Prostate gland (tissue), 2 donors: ENCODE data around the gene PRKD3. TPM values are rescaled to one million over a fixed set of nuclear protein-coding genes. Genes with fewer than 3 reads are reported as not detected.
"Not testable (repeated sequence)": the region's sequence is repeated elsewhere in the genome, so short reads cannot be mapped to it uniquely, and the experiment has no call there.

Source experiments
- DNase-seq: peaks from one replicate; pipeline ENCODE4 v3.0.0-alpha.2; 2019; ENCODE audit warnings: low spot score
- H3K27ac ChIP-seq, 2 donors: fragments of 200-600 bp; sonication (generic); 2 replicates each; pipeline ENCODE4 v1.5.1; 2017 to 2019
- H3K27me3 ChIP-seq: fragments of 200-600 bp; sonication (generic); replicated peaks from 2 replicates; pipeline ENCODE4 v1.5.1; 2019; ENCODE audit not compliant: insufficient read depth
- H3K36me3 ChIP-seq, 2 donors: fragments of 200-600 bp; sonication (generic); 1 replicate in 1 of 2; 2 replicates in 1 of 2; pipeline versions ENCODE4 v1.5.1 to v1.8.1; 2017 to 2019
- H3K4me1 ChIP-seq: fragments of 200-600 bp; sonication (generic); replicated peaks from 2 replicates; pipeline ENCODE4 v1.5.1; 2019
- H3K4me3 ChIP-seq, 2 donors: fragments of 200-600 bp; sonication (generic); 2 replicates each; pipeline ENCODE4 v1.5.1; 2017 to 2019
- H3K9me3 ChIP-seq: fragments of 200-600 bp; sonication (generic); 2 replicates; pipeline ENCODE4 v1.5.1; 2017
- CTCF ChIP-seq, 4 experiments: fragments of 200-600 bp in 2 of 4; fragments of 450-650 bp in 2 of 4; sonication (generic) in 2 of 4; IDR thresholded peaks; 1 replicate in 3 of 4; 2 replicates in 1 of 4; pipeline ENCODE4 v1.5.1; 2016 to 2019; ENCODE audit warnings: antibody characterized with exemption in 4 of 4, mild to moderate bottlenecking in 2 of 4, moderate library complexity in 2 of 4
- POLR2A ChIP-seq: fragments of 450-650 bp; IDR thresholded peaks from one replicate; pipeline ENCODE4 v1.6.1; 2016; ENCODE audit warnings: antibody characterized with exemption, mild to moderate bottlenecking
- POLR2AphosphoS5 ChIP-seq: sonication (generic); formaldehyde crosslinking; IDR thresholded peaks from one replicate; pipeline ENCODE4 v1.6.1; 2017; ENCODE audit warnings: antibody characterized with exemption
- WGBS: methylation state at CpG from one replicate; pipeline ENCODE4 v1.1.5; 2018; 5-methylcytosine and 5-hydroxymethylcytosine counted together
- intact Hi-C: fragments of 100-400 bp; cut with DNase I; formaldehyde crosslinking; loops from one replicate; pipeline ENCODE4 v1.14.2; 2022
- total RNA-seq, 2 donors: library from RNA; depleted of rRNA; stranded (reverse); fragments of >200 nt; gene quantifications; one replicate each; pipeline ENCODE4 v1.1.0, GENCODE V29; 2016

The PRKD3 gene
- total RNA-seq, 2 donors from 2014 or later: 20.3 to 41.4 TPM

- no peak overlapping the region for H3K4me3 ChIP-seq
- intact Hi-C loops: no loop called here
- no peaks in the 10 kb centered on the region for H3K27me3 ChIP-seq
- DNase-seq: no peak
- no peak overlapping the region for H3K27ac ChIP-seq
- TF ChIP-seq POLR2A (no peak), CTCF (IDR thresholded peaks at IDR 0.05) (no peak), POLR2AphosphoS5 (no peak)
- H3K36me3 ChIP-seq: no peaks in the 10 kb centered on the region
- H3K9me3 ChIP-seq: no peaks in the 10 kb centered on the region
- no peaks in the 10 kb centered on the region for H3K4me1 ChIP-seq
These were observed 24.5 kb downstream of the PRKD3 start for GRCh38 chr2:37300146-37300545.

GRCh38 chr2:37297632-37298031 is 27.0 kb downstream of the PRKD3 start:
- H3K27me3 ChIP-seq: no peaks in the 10 kb centered on the region
- no peak overlapping the region for H3K27ac ChIP-seq
- TF ChIP-seq CTCF (IDR thresholded peaks at IDR 0.05) (no peak), POLR2AphosphoS5 (no peak), POLR2A (no peak)
- H3K9me3 ChIP-seq: no peaks in the 10 kb centered on the region
- no peaks in the 10 kb centered on the region for H3K36me3 ChIP-seq
- no peak for DNase-seq
- no peak overlapping the region for H3K4me3 ChIP-seq
- no peaks in the 10 kb centered on the region for H3K4me1 ChIP-seq
- intact Hi-C loops: no loop called here

DNA sequence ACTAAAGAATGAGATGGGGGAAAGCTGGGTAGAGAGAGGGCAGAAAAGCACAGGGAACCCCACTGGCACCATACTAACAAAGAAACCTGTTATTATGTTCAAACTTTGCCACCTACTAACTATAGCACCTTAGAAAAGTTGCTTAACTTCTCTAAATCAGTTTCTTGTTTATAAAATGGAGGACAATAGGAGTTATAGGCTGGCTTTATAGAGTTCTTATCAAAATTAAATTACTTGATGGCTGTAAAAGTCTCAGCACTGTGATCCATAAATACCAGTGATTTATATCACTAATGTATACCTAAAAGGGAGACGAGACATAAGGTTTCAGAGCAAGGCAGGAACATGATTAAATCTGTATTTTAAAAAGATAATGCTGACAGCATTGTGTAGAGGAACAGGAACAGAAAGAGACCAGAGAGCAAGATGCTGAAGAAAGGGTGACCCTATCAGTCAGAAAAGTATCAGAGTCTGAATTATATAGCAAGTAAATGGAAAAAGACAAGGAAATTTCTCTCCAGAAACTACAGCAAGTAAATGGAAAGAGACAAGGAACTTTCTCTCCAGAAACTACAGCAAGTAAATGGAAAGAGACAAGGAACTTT is 29.1 kb downstream of the PRKD3 start:
- Histone ChIP-seq H3K27me3 (no peaks in the 10 kb centered on the region), H3K4me1 (no peaks in the 10 kb centered on the region), H3K36me3 (no peaks in the 10 kb centered on the region), H3K4me3 (no peak overlapping the region), H3K9me3 (no peaks in the 10 kb centered on the region), H3K27ac (no peak overlapping the region)
- WGBS: 28% methylated on average over 1 of the region's 1 CpG
- DNase-seq: no peak
- TF ChIP-seq POLR2AphosphoS5 (no peak), POLR2A (no peak)
- intact Hi-C loops: no loop called here

- H3K27ac ChIP-seq, H3K27me3 ChIP-seq, H3K4me3 ChIP-seq, intact Hi-C loops, H3K36me3 ChIP-seq, H3K4me1 ChIP-seq, H3K9me3 ChIP-seq, DNase-seq: not testable (repeated sequence)
- WGBS: 95% methylated on average over 2 of the region's 2 CpGs
These were observed 29.8 kb downstream of the PRKD3 start for GRCh38 chr2:37294858-37295257.

DNA sequence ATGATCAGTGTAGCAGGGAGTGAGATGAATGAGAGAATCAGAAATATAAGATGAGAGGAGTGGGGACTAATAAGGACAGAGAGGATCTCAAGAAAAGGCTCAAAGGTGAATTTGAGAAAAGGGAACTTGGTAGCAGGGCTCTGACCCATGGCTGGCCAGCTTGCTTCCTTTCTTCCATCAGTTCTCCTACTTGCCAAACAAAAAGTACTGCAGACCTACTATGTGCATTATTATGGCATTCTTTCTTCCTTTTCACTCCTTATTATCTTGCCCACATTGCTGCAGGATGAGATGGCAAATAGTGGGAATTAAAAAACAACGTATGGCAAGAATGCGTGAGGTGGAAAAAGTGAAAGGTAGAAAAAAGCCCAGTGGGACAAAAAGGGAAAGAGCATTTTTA is 33.0 kb downstream of the PRKD3 start:
- DNase-seq: no peak
- intact Hi-C loops: no loop called here

More for the DNA sequence above, 33.0 kb downstream of the PRKD3 start:
- no peak overlapping the region for H3K4me3 ChIP-seq
- H3K36me3 ChIP-seq: no peaks in the 10 kb centered on the region
- H3K27me3 ChIP-seq: no peaks in the 10 kb centered on the region
- no peak overlapping the region for H3K27ac ChIP-seq
- H3K4me1 ChIP-seq: no peaks in the 10 kb centered on the region
- no peaks in the 10 kb centered on the region for H3K9me3 ChIP-seq
- 96% methylated on average over 2 of the region's 2 CpGs for WGBS
- TF ChIP-seq POLR2AphosphoS5: no peak
- no peak for TF ChIP-seq POLR2A
- no peak for TF ChIP-seq CTCF (IDR thresholded peaks at IDR 0.05)
